ENCODE results near the gene PEA15. TPM values are rescaled to one million over a fixed set of nuclear protein-coding genes. Genes with fewer than 3 reads are reported as not detected.

PEA15 gene
- total and polyA plus RNA-seq, 10 of the 15 experiments (the other 5 are each of a cell fraction or from before 2014, with no cell fraction given) = 15.1 to 269 (median 65.6) TPM

- in situ Hi-C loops (cut with MboI) (no loop called here), intact Hi-C loops (cut with micrococcal nuclease; ENCODE audit: unreplicated experiment) (no loop called here)
- BruUV-seq (replicated peaks) = no TSS peak
- CTCF ChIA-PET = interaction anchor here (0.6 to 3.5 kb wide), 12 partner anchors 17 to 127 kb away, joined by 3 to 25 read pairs (median 3); no protein-coding TSS in a partner anchor
- Histone ChIP-seq H2AFZ (ENCODE audit: control insufficient read depth, low read depth, low read length) (no peak overlapping the region; the same call in 1 of the 2 replicates), H3K4me1 (ENCODE audit: control insufficient read depth, insufficient read depth, low read length) (peaks cover 21% of the 10 kb centered on the region), H3K4me2 (ENCODE audit: control insufficient read depth, insufficient read depth) (peak overlapping the region; percentile 68), H3K36me3 (ENCODE audit: control insufficient read depth in 2 of 2, insufficient read depth in 2 of 2, low read length in 1 of 2) (no peaks in the 10 kb centered on the region), H3K27ac (ENCODE audit: control insufficient read depth, insufficient read depth) (no peak overlapping the region), H3K9ac (ENCODE audit: control insufficient read depth, insufficient read depth, low read length) (no peak overlapping the region; the same call in 1 of the 2 replicates), H3K79me2 (ENCODE audit: control insufficient read depth, insufficient read depth, low read length) (no peaks in the 10 kb centered on the region), H4K20me1 (ENCODE audit: control insufficient read depth, insufficient read depth) (no peaks in the 10 kb centered on the region), H3K9me3 (replicated peaks; ENCODE audit: control insufficient read depth, insufficient read depth, low read length) (no peaks in the 10 kb centered on the region), H3K27me3 (replicated peaks in 1 of 2; ENCODE audit: control insufficient read depth in 2 of 2, insufficient read depth in 2 of 2, low read length in 1 of 2) (no peaks in the 10 kb centered on the region; a peak in 2 of 4 replicates), H3K4me3 (no peak overlapping the region)
- ATAC-seq = peak; percentile 86
- 1% methylated on average over 15 of the region's 15 CpGs for WGBS (ENCODE audit: insufficient coverage, insufficient replicate concordance, low lambda C conversion rate, missing lambda C conversion rate)
- POLR2A ChIA-PET = interaction anchor here (1.1 to 1.7 kb wide), 3 partner anchors 34 to 93 kb away, joined by 3 to 7 read pairs (median 4); partner anchors contain the start of gene DCAF8
- SMC1A ChIA-PET (ENCODE audit: uncharacterized antibody, unreplicated experiment) = interaction anchor here (0.6 to 2.5 kb wide), 12 partner anchors 9 to 73 kb away, joined by 3 to 10 read pairs (median 4); partner anchors contain the start of gene CASQ1
- RAD21 ChIA-PET (ENCODE audit: unreplicated experiment) = interaction anchor here (0.7 to 3.6 kb wide), 11 partner anchors 8 to 259 kb away, joined by 3 to 14 read pairs (median 3); no protein-coding TSS in a partner anchor
- peak; percentile 71 for DNase-seq (ENCODE audit: low read depth, low spot score)
- FAIRE-seq = peak; percentile 73
- TF ChIP-seq ZNF274 (IDR thresholded peaks at IDR 0.05; ENCODE audit: insufficient read depth, insufficient read length) (no peak), CHD1 (IDR thresholded peaks at IDR 0.05; ENCODE audit: low read depth, low read length) (no peak), GABPA (IDR thresholded peaks at IDR 0.05; ENCODE audit: low read depth) (0 out of 2 replicates have a peak, but pooled peaks have one; percentile 13), SUZ12 (IDR thresholded peaks at IDR 0.05; ENCODE audit: unreplicated experiment) (no peak), NR2C1 (IDR thresholded peaks at IDR 0.05) (no peak), ZNF217 (IDR thresholded peaks at IDR 0.05) (0 out of 2 replicates have a peak, but pooled peaks have one; percentile 7), KDM1A (IDR thresholded peaks at IDR 0.05; ENCODE audit: borderline replicate concordance) (no peak), NFYB (IDR thresholded peaks at IDR 0.05; ENCODE audit: insufficient read depth, low read depth, low read length) (no peak), FOS (IDR thresholded peaks at IDR 0.05; ENCODE audit: borderline replicate concordance, extremely low read depth, insufficient read length) (no peak), TCF3 (IDR thresholded peaks at IDR 0.05; ENCODE audit: borderline replicate concordance, insufficient read depth, low read depth, low read length) (no peak; the same call in 1 of the 2 replicates), NFIC (IDR thresholded peaks at IDR 0.05; ENCODE audit: low read depth, low read length) (peak; percentile 95), SPI1 (IDR thresholded peaks at IDR 0.05; ENCODE audit: borderline replicate concordance, insufficient read depth, low read depth, low read length) (peak; percentile 36; the same call in 1 of the 2 replicates), BACH1 (IDR thresholded peaks at IDR 0.05; ENCODE audit: borderline replicate concordance) (no peak), EZH2 (IDR thresholded peaks at IDR 0.05; ENCODE audit: borderline replicate concordance, control insufficient read depth, low read depth, low read length) (no peak), RFX5 (IDR thresholded peaks at IDR 0.05; ENCODE audit: low read depth, low read length) (no peak), WRNIP1 (IDR thresholded peaks at IDR 0.05; ENCODE audit: borderline replicate concordance, low read depth, low read length) (no peak)
- TF ChIP-seq, protein P1, sequence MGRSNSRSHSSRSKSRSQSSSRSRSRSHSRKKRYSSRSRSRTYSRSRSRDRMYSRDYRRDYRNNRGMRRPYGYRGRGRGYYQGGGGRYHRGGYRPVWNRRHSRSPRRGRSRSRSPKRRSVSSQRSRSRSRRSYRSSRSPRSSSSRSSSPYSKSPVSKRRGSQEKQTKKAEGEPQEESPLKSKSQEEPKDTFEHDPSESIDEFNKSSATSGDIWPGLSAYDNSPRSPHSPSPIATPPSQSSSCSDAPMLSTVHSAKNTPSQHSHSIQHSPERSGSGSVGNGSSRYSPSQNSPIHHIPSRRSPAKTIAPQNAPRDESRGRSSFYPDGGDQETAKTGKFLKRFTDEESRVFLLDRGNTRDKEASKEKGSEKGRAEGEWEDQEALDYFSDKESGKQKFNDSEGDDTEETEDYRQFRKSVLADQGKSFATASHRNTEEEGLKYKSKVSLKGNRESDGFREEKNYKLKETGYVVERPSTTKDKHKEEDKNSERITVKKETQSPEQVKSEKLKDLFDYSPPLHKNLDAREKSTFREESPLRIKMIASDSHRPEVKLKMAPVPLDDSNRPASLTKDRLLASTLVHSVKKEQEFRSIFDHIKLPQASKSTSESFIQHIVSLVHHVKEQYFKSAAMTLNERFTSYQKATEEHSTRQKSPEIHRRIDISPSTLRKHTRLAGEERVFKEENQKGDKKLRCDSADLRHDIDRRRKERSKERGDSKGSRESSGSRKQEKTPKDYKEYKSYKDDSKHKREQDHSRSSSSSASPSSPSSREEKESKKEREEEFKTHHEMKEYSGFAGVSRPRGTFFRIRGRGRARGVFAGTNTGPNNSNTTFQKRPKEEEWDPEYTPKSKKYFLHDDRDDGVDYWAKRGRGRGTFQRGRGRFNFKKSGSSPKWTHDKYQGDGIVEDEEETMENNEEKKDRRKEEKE (IDR thresholded peaks at IDR 0.05) = no peak
- TF ChIP-seq, protein P2, sequence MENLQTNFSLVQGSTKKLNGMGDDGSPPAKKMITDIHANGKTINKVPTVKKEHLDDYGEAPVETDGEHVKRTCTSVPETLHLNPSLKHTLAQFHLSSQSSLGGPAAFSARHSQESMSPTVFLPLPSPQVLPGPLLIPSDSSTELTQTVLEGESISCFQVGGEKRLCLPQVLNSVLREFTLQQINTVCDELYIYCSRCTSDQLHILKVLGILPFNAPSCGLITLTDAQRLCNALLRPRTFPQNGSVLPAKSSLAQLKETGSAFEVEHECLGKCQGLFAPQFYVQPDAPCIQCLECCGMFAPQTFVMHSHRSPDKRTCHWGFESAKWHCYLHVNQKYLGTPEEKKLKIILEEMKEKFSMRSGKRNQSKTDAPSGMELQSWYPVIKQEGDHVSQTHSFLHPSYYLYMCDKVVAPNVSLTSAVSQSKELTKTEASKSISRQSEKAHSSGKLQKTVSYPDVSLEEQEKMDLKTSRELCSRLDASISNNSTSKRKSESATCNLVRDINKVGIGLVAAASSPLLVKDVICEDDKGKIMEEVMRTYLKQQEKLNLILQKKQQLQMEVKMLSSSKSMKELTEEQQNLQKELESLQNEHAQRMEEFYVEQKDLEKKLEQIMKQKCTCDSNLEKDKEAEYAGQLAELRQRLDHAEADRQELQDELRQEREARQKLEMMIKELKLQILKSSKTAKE (IDR thresholded peaks at IDR 0.05; ENCODE audit: low read depth, poor library complexity, severe bottlenecking) = peak; percentile 67
Observed at GRCh38 chr1:160169553-160170399, 35.4 kb upstream of the PEA15 start.

All from GM12878 (cell line).